ENCODE results near the gene DOK4. TPM values are rescaled to one million over a fixed set of nuclear protein-coding genes. Genes with fewer than 3 reads are reported as not detected.

The DOK4 gene
- total RNA-seq, 1 donor from 2014 or later: 83.6 TPM

GRCh38 chr16:57493767-57494166, 7.5 kb upstream of the DOK4 start:
- no peaks in the 10 kb centered on the region for H3K4me1 Mint-ChIP-seq
- H3K27me3 Mint-ChIP-seq (ENCODE audit: low read depth): no peaks in the 10 kb centered on the region
- H3K36me3 Mint-ChIP-seq: no peaks in the 10 kb centered on the region
- no peak overlapping the region for H3K27ac Mint-ChIP-seq
- no peak overlapping the region for H3K4me3 Mint-ChIP-seq
- TF ChIP-seq CTCF (IDR thresholded peaks at IDR 0.05; ENCODE audit: unreplicated experiment): no peak
- H3K9me3 Mint-ChIP-seq: no peaks in the 10 kb centered on the region
- DNase-seq (ENCODE audit: low spot score in 2 of 2, unreplicated experiment in 2 of 2): no peak

- H3K4me1 Mint-ChIP-seq: peaks cover 34% of the 10 kb centered on the region
- no peaks in the 10 kb centered on the region for H3K9me3 Mint-ChIP-seq
- H3K27ac Mint-ChIP-seq: no peak overlapping the region
- DNase-seq (ENCODE audit: low spot score in 2 of 2, unreplicated experiment in 2 of 2): no peak
- TF ChIP-seq CTCF (IDR thresholded peaks at IDR 0.05; ENCODE audit: unreplicated experiment): no peak
- H3K27me3 Mint-ChIP-seq (ENCODE audit: low read depth): no peaks in the 10 kb centered on the region
- H3K4me3 Mint-ChIP-seq: no peak overlapping the region
- no peaks in the 10 kb centered on the region for H3K36me3 Mint-ChIP-seq
These were observed 2.9 kb upstream of the DOK4 start for GRCh38 chr16:57489229-57489628.

- Mint-ChIP-seq H3K4me3 (peak overlapping the region; percentile 73), H3K9me3 (no peaks in the 10 kb centered on the region), H3K27ac (peak overlapping the region; percentile 97), H3K36me3 (no peaks in the 10 kb centered on the region), H3K27me3 (ENCODE audit: low read depth) (no peaks in the 10 kb centered on the region), H3K4me1 (peaks cover 49% of the 10 kb centered on the region)
- no peak for TF ChIP-seq CTCF (IDR thresholded peaks at IDR 0.05; ENCODE audit: unreplicated experiment)
- DNase-seq (ENCODE audit: low spot score in 2 of 2, unreplicated experiment in 2 of 2): no peak
These were observed 853 bp upstream of the DOK4 start for GRCh38 chr16:57486858-57487834.

GRCh38 chr16:57485091-57485915, 990 bp downstream of the DOK4 start:
- Mint-ChIP-seq H3K27ac (peak overlapping the region; percentile 92), H3K9me3 (no peaks in the 10 kb centered on the region), H3K4me1 (peaks cover 60% of the 10 kb centered on the region), H3K27me3 (ENCODE audit: low read depth) (no peaks in the 10 kb centered on the region), H3K4me3 (peak overlapping the region; percentile 92), H3K36me3 (no peaks in the 10 kb centered on the region)
- TF ChIP-seq CTCF (IDR thresholded peaks at IDR 0.05; ENCODE audit: unreplicated experiment): no peak
- DNase-seq (ENCODE audit: low spot score in 2 of 2, unreplicated experiment in 2 of 2): no peak

GRCh38 chr16:57484515-57485005, 1.7 kb downstream of the DOK4 start:
- Mint-ChIP-seq H3K27ac (peak overlapping the region; percentile 76), H3K4me1 (peaks cover 67% of the 10 kb centered on the region), H3K27me3 (ENCODE audit: low read depth) (no peaks in the 10 kb centered on the region), H3K9me3 (no peaks in the 10 kb centered on the region), H3K36me3 (no peaks in the 10 kb centered on the region), H3K4me3 (peak overlapping the region; percentile 92)
- DNase-seq (ENCODE audit: low spot score in 2 of 2, unreplicated experiment in 2 of 2): no peak
- no peak for TF ChIP-seq CTCF (IDR thresholded peaks at IDR 0.05; ENCODE audit: unreplicated experiment)

All from mesothelial cell of epicardium (in vitro differentiated cells).